Natural killer cell (primary cell): ENCODE data around the gene SKI. TPM values are rescaled to one million over a fixed set of nuclear protein-coding genes. Genes with fewer than 3 reads are reported as not detected.

Source experiments
- ATAC-seq, 3 donors: fragments of 150-1000 bp in 2 of 3; fragments of 200-7000 bp in 1 of 3; cut with Tn5 transposase; 1 replicate in 1 of 3; 2 replicates in 2 of 3; pipeline ENCODE4 v1.10.0; 2021; ENCODE audit warnings: mild to moderate bottlenecking in 2 of 3, moderate library complexity in 2 of 3
- DNase-seq, 2 donors: peaks; one replicate each; pipeline versions ENCODE4 v3.0.0 to v3.0.0-alpha.2; 2013 to 2021; ENCODE audit warnings: mixed read lengths in 1 of 2
- H3K27ac ChIP-seq: one replicate; pipeline ENCODE4 v1.5.1; 2013; ENCODE audit warnings: mild to moderate bottlenecking, low read length
- H3K27me3 ChIP-seq: one replicate; pipeline ENCODE4 v1.6.1; 2013; ENCODE audit warnings: low read length; ENCODE audit not compliant: control insufficient read depth, insufficient read depth
- H3K36me3 ChIP-seq: one replicate; pipeline ENCODE4 v1.6.1; 2013; ENCODE audit warnings: low read length; ENCODE audit not compliant: control insufficient read depth, insufficient read depth
- H3K4me1 ChIP-seq: one replicate; pipeline ENCODE4 v1.6.1; 2013; ENCODE audit warnings: low read length; ENCODE audit not compliant: control insufficient read depth, insufficient read depth
- H3K4me3 ChIP-seq: one replicate; pipeline ENCODE4 v1.5.1; 2013; ENCODE audit warnings: low read length
- H3K9me3 ChIP-seq: one replicate; pipeline ENCODE4 v1.6.1; 2013; ENCODE audit warnings: low read length; ENCODE audit not compliant: control insufficient read depth, insufficient read depth
- H3K27ac Mint-ChIP-seq, 2 donors: one replicate each; pipeline ENCODE4 v1.8.0; 2022; ENCODE audit warnings: mild to moderate bottlenecking in 2 of 2, mixed read lengths in 2 of 2, moderate library complexity in 1 of 2
- H3K27me3 Mint-ChIP-seq, 2 donors: one replicate each; pipeline ENCODE4 v1.8.0; 2022; ENCODE audit warnings: low read depth in 2 of 2, mixed read lengths in 2 of 2
- H3K36me3 Mint-ChIP-seq: one replicate; pipeline ENCODE4 v1.8.0; 2022; ENCODE audit warnings: mixed read lengths
- H3K4me1 Mint-ChIP-seq, 2 donors: one replicate each; pipeline ENCODE4 v1.8.0; 2022; ENCODE audit warnings: mixed read lengths in 2 of 2
- H3K4me3 Mint-ChIP-seq: one replicate; pipeline ENCODE4 v1.8.0; 2022; ENCODE audit warnings: mild to moderate bottlenecking, moderate library complexity, mixed read lengths
- H3K9me3 Mint-ChIP-seq, 2 donors: one replicate each; pipeline ENCODE4 v1.8.0; 2022; ENCODE audit warnings: mixed read lengths in 2 of 2
- WGBS: methylation state at CpG from one replicate; pipeline ENCODE4 v1.1.7; 2013; ENCODE audit warnings: missing lambda C conversion rate; ENCODE audit not compliant: insufficient coverage; 5-methylcytosine and 5-hydroxymethylcytosine counted together
- intact Hi-C: fragments of 100-400 bp; cut with micrococcal nuclease; formaldehyde crosslinking; loops from one replicate; pipeline ENCODE4 v1.14.2; 2022
- total RNA-seq, 4 donors: library from RNA; stranded (reverse); fragments of 120-200 nt in 1 of 4; gene quantifications; one replicate each; pipeline versions ENCODE4 v1.2.3 to v1.2.4, GENCODE V29; 2013 to 2022
- TF ChIP-seq, protein P1 (sequence below): fragments of 200-600 bp; IDR thresholded peaks from one replicate; pipeline ENCODE4 v1.8.0; 2022; ENCODE audit warnings: antibody characterized with exemption

The SKI gene
- total RNA-seq, 3 donors from 2014 or later (not counting 1 experiment from before 2014, with no cell fraction given), result 96.9 to 145 (median 140) TPM

DNA sequence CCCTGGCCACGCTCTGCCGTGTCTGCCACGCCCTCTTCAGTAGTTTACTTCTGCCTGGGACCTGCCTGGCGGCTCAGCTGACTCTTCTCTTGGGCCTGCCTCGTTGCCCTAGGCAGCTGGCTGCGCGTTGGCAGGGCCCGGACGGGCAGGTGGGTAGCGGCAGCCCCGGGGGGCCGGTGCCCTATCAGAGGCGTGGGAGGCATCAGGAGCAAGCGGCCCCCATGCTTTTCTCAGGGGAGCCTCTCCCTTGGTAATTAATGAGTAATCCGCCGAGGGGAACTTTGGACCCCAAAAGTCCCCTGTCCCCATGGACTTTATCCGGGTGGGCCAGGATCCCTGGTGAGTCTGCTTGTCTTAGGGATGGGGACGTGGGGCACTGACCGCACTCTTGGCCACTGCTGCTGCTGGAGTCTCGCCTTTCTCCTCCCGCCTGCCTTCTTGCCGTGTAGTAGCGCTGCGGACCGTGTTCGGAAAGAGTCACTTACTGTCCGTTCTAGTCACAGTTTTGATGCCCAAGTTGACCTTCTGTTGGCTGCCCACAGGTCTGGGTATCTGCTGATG lies 22.7 kb downstream of the SKI start:
- Histone ChIP-seq H3K27ac (no peak overlapping the region), H3K4me1 (peaks cover 71% of the 10 kb centered on the region), H3K9me3 (peaks cover 15% of the 10 kb centered on the region), H3K27me3 (no peaks in the 10 kb centered on the region), H3K36me3 (peaks cover 6% of the 10 kb centered on the region), H3K4me3 (no peak overlapping the region)
- Mint-ChIP-seq H3K36me3 (no peaks in the 10 kb centered on the region), H3K27me3 (no peaks in the 10 kb centered on the region), H3K27ac (no peak overlapping the region), H3K4me1 (peaks cover 21 to 45% of the 10 kb centered on the region in 2 donors), H3K9me3 (no peaks in the 10 kb centered on the region), H3K4me3 (peak overlapping the region; percentile 38)
- TF ChIP-seq, protein P1, sequence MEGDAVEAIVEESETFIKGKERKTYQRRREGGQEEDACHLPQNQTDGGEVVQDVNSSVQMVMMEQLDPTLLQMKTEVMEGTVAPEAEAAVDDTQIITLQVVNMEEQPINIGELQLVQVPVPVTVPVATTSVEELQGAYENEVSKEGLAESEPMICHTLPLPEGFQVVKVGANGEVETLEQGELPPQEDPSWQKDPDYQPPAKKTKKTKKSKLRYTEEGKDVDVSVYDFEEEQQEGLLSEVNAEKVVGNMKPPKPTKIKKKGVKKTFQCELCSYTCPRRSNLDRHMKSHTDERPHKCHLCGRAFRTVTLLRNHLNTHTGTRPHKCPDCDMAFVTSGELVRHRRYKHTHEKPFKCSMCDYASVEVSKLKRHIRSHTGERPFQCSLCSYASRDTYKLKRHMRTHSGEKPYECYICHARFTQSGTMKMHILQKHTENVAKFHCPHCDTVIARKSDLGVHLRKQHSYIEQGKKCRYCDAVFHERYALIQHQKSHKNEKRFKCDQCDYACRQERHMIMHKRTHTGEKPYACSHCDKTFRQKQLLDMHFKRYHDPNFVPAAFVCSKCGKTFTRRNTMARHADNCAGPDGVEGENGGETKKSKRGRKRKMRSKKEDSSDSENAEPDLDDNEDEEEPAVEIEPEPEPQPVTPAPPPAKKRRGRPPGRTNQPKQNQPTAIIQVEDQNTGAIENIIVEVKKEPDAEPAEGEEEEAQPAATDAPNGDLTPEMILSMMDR, result no peak
- no peak for DNase-seq
- intact Hi-C loops, result no loop called here
- 93% methylated on average over 27 of the region's 27 CpGs for WGBS
- ATAC-seq, result no peak

DNA sequence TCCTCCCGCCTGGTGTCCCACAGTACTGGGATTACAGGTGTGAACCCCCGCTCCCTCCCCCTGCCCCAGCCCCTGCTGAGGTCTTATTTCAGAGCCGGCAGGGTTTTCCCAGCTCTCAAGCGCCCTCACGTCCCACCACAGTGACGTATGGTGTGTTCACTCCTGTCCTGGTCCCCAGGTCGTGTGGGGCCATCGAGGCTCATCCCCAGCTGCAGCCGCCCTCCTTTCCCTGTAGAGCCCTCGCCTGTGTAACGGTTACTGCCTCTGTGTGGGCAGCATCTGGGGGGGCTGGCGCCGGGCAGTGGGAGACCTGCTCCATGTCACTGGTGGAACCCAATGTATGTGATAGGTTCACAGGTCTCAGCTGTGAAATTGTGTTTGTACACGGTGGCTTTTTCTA lies 23.2 kb downstream of the SKI start:
- Histone ChIP-seq H3K36me3 (peaks cover 6% of the 10 kb centered on the region), H3K27ac (no peak overlapping the region), H3K4me3 (no peak overlapping the region), H3K4me1 (peaks cover 70% of the 10 kb centered on the region), H3K27me3 (no peaks in the 10 kb centered on the region), H3K9me3 (peaks cover 21% of the 10 kb centered on the region)
- H3K36me3 Mint-ChIP-seq, result no peaks in the 10 kb centered on the region
- no peaks in the 10 kb centered on the region for H3K9me3 Mint-ChIP-seq
- peaks cover 16 to 40% of the 10 kb centered on the region in 2 donors for H3K4me1 Mint-ChIP-seq
- TF ChIP-seq, protein P1, result no peak
- DNase-seq (no peak), ATAC-seq (no peak)
- 94% methylated on average over 14 of the region's 14 CpGs for WGBS
- intact Hi-C loops, result no loop called here
- no peaks in the 10 kb centered on the region for H3K27me3 Mint-ChIP-seq
- peak overlapping the region; percentile 38 for H3K4me3 Mint-ChIP-seq
- H3K27ac Mint-ChIP-seq, result no peak overlapping the region

DNA sequence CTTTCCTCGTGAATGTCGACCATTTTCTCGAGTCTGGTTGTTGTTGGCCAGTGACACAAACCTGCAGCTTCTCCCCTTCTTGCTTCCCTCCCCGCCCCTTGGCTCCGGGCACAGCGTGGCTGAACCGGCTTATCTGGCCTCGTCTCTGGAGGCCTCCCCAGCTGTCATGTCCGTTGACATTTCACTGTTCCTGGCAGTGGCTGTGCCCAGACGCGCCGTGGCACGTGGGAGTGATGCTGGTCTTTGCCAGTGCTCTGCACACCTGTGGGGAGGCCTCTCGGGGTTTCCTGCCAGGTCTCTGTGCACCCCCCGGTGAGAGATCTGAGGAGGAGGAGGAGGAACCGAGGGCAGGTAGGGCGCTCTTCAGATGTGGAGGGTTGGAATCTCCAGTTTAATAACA lies 23.7 kb downstream of the SKI start:
- H3K4me1 ChIP-seq, result peaks cover 70% of the 10 kb centered on the region
- no peak overlapping the region for H3K4me3 Mint-ChIP-seq
- H3K4me1 Mint-ChIP-seq, result peaks cover 15 to 35% of the 10 kb centered on the region in 2 donors

More for the DNA sequence above, 23.7 kb downstream of the SKI start:
- Histone ChIP-seq H3K4me3 (no peak overlapping the region), H3K36me3 (peaks cover 6% of the 10 kb centered on the region), H3K9me3 (peaks cover 25% of the 10 kb centered on the region), H3K27ac (no peak overlapping the region), H3K27me3 (no peaks in the 10 kb centered on the region)
- WGBS, result 85% methylated on average over 15 of the region's 17 CpGs
- no peaks in the 10 kb centered on the region for H3K36me3 Mint-ChIP-seq
- H3K27ac Mint-ChIP-seq, result peak overlapping the region in 1 of 2 donors; percentile 14
- ATAC-seq, result no peak
- intact Hi-C loops, result no loop called here
- no peaks in the 10 kb centered on the region for H3K9me3 Mint-ChIP-seq
- no peak for DNase-seq
- no peaks in the 10 kb centered on the region for H3K27me3 Mint-ChIP-seq
- TF ChIP-seq, protein P1, result no peak
